Pons (tissue), 1 donor: ENCODE measurements around the gene ZNF516.

Experiments
- DNase-seq: peaks from one replicate; pipeline ENCODE4 v3.0.0-alpha.2; 2016; ENCODE audit warnings: low spot score

ZNF516 gene

DNA sequence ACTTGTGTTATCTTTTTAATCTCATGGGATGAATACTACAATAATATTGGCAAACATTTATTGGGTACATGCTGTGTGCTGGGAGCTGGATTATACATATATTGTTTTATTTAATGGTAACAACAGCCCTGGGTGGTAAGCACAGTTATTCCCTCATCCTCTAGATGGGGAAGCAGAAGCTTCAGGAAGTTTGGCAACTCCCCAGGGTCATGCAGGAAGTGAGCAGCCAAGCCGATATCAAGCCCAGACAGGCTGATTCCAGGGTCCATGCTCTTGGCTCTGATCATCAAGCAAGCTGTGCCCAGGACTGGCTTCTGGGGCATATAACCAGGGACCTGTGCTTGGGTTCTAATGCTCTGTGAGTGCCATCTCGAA lies 155.8 kb downstream of the ZNF516 start:
- DNase-seq, result no peak

DNA sequence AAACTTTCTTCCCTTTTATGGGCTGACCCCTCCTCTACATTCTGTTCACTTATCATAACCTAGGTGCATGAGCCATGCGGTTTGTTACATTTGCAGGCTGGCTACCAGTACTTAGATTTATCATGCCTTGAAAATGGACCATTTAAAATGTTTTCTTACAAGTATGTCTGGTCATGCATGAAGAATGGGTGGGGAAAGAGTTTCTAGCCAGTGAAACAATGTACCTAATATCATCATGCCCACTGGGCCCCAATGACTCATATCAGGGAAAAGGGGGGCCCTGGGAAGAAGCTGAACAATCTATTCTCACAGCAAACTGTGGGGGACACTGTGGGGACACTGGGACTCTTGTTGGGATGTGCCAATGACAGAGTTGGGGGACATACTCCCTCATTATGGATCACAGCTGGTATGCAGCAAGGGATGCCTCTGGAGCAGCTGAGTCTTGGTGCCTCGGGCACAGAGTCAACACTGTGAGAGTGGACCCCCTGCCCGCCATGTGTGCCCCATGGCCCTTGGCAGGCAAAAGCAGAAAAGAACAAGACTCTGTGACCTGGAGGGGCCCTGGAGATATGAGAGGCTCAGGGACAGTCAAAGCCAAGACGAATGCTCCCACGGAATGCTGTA lies 156.3 kb downstream of the ZNF516 start:
- no peak for DNase-seq

DNA sequence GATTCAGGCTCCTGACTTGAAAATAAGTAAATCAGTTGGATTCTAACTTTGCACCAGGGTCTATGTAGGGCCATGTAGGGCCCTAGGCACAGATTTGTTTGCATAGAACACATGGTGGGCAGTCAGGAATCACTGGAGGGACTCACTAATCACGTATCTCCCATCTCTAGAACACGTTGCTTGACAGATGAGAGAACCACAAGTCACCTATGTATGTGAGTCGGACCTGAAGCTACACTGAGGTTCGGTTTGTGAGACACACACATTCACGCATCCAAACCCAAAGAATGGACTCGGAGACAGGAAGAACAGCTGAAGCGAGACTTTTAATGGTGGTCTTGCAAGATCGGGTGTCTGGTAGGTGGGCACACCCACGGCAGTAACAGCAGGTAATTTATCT lies 157.0 kb downstream of the ZNF516 start:
- no peak for DNase-seq

DNA sequence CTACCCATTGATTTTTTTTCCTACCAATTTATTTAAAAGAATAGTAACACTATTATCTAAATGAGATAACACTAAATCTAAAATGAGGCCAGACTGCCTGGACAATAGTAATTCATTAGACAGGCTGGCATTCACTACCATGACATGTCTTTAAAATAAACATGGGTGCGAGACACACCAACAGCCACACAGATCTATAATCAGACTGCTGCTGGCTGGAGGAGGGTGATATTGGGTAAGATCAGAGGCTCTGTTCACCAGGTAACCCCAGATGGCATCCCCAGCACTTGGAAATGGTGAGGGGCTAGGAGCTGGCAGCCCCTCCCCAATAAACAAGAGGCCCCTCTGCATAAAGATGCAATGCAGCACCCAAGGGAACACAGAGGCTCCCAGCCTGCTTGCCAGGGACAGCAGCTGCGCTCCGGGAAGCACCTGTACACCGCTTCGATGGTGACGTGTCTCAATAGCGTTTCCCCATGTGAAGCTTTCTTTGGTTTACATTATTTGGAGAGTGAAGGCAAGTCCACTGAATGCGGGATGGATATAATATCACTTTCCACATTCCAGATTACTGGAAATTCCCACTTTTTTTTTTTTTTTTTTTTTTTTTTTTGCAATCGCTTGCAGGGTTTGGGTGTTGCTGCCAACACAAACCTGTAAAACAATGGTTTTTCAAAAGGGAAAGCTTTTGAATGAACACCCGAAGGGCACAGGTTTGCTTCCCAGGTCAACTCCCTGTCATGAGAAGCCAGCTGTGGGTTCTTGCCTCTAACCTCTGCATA lies 159.0 kb downstream of the ZNF516 start:
- no peak for DNase-seq

DNA sequence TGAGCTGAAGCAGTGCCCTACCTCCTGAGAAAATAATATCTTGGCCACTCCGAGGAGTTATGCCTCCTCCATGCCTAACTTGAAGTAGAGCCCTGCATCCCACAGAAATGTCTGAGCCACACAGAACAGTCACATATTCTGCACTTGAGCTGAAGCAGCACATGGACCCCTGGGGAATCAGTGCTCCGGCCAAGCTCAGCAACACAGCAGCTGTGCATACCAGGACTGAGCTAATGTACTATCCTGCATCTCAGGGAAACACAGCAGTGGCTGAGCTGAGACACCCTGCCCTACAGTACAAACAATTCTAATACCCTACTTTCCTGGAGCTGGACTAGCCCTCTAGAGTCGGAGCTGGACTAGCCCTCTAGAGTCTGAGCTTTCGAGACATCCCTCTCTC lies 166.9 kb downstream of the ZNF516 start:
- DNase-seq, result no peak

DNA sequence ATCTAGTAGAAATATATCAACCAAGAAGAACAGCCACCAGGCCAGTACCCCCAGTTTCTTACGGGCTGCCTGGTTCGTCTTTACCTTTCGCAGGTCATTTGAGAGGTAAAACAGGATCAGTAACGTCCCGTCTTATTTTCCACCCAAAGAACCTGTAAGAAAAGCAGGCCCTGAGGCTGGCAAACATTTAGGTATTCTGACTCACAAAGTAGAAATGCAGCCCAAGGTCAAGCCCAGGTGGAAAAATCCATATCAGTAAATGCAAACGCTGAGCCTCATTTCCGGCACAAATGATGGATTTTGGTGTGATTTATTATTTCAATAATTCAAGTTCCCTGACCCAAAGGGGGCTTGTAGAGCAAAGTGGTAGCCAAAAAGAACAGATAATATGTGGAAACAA lies 171.2 kb downstream of the ZNF516 start:
- DNase-seq, result no peak

DNA sequence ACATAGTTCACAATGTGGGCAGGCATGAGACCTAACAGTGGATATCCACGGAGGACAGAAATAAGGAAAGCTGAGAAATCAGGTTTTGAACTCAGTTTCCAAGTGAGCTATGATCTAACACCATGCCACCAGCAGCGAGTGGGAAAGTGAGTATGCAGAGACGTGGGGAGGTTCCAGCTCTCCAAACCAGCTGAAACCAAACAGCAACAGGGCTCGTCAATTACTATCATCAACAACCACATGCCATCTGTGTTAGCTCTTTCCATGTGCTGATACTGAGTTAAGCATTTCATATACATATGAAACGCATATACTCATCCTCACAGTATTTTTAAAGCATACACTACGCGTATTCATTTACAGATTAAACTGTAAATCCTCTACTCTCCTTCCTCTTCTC lies 172.4 kb downstream of the ZNF516 start:
- no peak for DNase-seq

DNA sequence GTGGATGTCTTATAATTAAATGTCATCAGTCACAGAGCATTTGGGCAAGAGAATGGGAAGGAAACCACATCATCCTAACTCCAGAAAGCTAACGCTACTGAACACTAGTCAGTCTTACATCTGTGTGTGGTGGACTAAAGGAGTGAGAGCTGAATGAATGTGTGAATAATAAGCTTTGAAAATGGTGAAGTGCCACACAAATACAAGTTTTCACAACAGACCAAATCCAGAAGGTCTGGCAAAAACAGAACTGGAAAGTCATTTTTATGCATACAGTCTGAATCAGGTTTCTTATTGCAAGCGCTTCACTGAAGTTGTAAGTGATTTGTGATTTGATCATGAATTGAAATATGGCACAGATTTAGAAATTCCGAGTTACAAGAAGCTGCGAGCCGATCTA lies 175.7 kb downstream of the ZNF516 start:
- DNase-seq, result no peak

DNA sequence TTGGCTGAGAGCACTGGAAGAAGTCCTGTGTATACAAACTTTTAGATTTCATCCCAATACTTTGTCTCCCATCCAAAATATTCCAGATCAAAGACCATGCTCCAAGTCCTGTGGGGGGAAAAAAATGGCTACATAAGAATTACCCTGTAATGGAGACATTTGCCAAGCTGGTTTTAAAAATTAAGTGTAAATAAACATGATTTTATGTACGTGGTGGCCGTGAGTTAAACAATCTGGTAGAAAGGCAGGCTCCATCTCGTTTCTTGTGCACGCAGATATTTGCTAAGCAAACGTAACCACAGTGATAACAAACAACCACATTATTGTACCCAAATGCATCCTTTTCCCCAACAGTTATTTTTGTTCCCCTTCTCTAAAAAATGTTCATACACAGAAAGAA lies 176.4 kb downstream of the ZNF516 start:
- DNase-seq, result no peak

DNA sequence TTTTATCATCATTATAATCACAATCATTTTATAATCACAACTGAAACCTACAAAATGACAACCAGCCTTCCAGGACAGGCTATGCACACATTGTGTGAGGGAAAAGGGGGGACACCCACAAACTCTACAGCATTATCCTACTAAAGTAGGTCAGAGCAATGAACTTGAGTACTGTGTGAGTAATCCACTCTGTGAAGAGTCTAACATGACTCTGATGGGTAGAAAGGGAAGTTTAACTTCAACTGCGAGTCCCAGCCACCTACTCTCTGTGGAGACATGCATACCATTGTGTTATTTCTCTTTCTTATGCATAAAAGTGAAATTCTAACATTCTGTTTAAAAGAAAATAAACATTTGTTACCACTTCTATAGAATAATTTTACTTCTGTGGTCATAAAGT lies 177.9 kb downstream of the ZNF516 start:
- DNase-seq, result no peak

DNA sequence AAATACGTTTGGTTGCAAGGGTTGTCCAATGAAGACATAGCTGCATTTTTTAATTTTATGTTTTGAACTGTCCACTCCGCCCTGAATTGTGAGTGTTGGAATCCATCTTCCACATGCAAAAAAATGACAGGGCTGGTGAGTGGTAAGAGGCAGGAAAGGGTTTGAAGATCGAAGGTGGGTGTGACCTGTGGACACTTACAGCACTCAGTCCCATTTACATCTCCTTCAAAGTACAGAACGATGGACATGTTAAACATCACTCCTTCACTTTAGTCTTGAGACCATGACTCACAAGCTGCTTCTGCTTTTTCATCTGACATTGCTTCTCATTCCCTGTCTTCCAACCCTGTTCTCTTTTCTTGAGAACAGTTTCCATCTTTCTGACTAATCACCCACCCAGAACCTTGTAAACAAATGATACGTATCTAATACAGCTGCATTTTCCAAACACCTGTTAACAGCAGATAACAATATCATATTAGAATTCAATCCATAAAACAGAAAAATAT lies 179.3 kb downstream of the ZNF516 start:
- no peak for DNase-seq

DNA sequence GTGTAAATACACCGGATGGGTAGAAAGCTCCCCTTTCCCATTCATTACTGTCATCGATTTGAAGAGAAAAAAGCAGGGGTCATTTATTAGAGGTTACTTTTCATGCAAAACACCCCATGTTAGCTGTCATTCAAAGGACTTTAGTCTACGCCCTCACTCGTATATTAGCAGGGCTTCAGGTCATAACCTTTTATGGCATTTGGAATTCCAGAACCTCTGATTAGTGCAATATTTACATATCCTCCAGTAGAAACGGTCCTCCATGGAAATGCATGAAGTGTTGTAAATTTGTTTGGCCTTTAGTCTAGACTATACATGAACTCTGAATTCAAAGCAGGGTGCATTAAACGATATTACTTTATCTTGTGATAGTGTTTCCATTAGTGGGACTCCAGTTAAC lies 180.5 kb downstream of the ZNF516 start:
- no peak for DNase-seq

DNA sequence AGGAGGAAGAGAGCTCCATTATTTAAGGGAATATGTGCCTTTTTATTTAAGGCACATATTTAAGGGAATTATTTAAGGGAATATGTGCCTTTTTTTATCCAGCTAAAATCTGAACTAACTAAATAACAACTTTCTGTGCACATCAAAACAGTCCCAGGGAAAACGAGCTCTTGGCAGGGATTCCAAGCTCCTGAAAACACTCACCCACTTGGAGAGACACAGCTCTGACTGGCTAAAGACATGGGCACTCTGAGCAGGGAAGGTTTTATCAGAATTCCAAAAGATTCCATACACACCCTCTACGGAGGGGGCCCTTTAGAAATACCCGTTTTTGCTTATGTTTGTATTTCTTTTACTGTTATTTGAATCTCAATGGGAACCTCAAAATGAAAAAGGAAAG lies 181.0 kb downstream of the ZNF516 start:
- DNase-seq, result no peak
